Measurements from ENCODE around the gene MAP3K2.

MAP3K2 gene

GRCh38 chr2:127293386-127293747 is 94.4 kb downstream of the MAP3K2 start:
- DNase-seq (ENCODE audit: low spot score), result peak; percentile 9

DNA sequence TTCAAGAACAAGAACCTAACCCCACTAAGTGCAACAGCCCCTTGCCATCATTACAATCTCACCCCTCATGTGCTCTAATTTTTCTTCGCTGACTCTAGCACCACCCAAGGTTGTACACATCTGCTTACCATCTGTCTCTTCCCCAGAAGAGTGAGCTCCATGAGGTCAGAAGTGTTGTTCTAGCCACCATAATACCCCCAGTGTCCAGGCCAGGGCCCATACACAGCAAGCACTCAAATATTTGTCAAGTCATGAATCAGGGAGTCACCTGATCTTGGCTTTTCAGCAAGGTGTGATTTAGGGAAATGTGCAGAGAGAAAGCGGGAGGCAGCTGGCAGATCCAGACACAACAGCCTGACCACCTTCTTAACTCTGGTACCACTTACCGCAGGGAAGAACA is 99.5 kb downstream of the MAP3K2 start:
- DNase-seq (ENCODE audit: low spot score), result no peak

- DNase-seq (ENCODE audit: low spot score), result no peak
Measured at GRCh38 chr2:127283275-127283674, 104.5 kb downstream of the MAP3K2 start.

DNA sequence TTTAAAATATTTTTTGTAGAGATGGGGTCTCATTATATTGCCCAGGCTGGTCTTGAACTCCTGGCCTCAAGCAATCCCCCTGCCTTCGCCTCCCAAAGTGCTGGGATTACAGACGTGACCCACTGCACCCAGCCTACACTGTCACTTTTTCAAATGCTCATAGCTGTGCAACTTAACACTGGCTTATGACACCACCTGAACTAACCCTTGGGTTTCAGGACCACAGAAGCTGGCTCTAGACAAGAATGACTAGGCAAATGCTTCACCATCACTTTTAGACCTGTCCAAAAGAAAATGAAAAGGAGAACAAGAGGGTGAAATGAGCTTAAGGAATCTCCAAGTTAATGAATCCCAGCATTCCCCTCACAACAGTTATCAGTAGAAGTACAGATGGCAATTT is 107.1 kb downstream of the MAP3K2 start:
- DNase-seq (ENCODE audit: low spot score), result no peak

DNA sequence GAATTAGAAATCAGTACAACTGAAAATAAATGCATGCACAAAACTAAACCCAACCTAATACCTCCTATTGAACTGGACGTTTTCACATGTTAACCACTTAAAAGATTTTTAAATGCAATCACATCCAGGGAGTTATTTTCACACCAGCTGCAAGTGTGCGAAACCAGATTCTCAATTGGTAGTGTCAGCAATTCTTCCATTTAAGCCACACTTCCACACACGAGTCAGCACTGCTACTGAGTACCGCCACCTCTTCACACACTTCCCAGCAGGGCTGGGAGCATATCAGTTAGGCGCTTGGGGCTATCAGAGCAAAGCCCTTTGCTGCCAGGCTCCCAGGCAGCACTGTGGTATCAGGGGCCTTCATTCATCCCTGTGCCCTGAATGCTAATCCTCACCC is 108.0 kb downstream of the MAP3K2 start:
- DNase-seq (ENCODE audit: low spot score), result no peak

DNA sequence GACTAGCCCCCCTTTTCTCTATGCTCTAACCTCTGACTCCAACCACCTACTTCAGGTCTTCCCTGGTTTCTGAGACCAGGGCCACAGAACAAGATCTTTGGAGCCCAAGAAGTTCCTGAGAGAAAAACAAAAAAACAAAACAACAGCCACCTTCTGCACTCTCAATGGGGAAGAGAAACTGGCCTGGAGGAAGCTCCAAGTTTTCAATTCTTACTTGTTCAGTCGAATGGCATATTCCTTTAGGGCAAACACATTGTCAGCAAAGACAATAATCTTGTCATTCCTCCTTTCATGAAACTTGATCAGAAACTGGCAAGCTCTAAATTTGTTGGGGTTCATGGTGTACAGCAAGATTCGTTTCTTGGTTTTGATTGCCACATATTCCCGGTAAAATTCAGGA is 108.8 kb downstream of the MAP3K2 start:
- no peak for DNase-seq (ENCODE audit: low spot score)

GRCh38 chr2:127277028-127277427 is 110.7 kb downstream of the MAP3K2 start:
- no peak for DNase-seq (ENCODE audit: low spot score)

DNA sequence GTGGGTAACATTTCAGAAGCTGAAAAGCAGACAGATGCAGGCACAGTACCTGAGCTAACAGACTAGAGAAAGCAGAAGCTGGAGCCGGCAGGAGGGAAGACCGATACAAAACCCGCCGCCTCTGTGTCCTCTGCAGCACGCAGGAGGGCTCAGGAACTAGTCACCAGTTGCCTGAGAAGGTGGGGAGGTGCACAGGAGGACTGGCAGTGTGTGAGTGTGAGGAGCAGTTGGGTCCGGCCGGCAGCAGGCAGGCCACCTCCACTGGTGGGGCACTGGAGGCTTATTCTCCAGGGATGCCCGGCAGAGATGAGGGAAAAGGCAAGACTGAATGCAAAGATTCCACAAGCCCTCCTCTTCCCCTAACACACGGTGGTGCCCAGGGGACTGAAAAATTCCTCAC is 112.0 kb downstream of the MAP3K2 start:
- DNase-seq (ENCODE audit: low spot score), result no peak

DNA sequence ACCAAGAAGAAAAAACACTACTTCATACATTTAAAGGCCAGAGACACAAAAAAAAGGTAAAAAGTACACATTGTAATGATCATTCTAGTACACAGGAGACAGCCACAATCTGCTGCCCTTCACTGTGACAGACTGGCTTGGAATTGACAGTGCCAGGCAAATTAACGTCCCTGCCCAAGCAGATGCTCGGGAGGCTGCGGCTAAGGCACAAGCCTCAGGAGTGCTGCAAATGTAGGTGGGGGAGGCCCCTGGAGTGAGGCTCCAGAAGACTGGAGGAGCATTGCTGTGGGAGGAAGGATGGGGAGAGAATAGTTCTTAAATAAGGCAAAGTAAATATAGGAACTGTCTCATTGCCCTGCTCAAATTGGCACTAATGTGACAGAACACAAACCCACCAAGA is 112.4 kb downstream of the MAP3K2 start:
- DNase-seq (ENCODE audit: low spot score), result no peak

- DNase-seq (ENCODE audit: low spot score), result no peak
Measured at GRCh38 chr2:127270663-127271062, 117.1 kb downstream of the MAP3K2 start.

- no peak for DNase-seq (ENCODE audit: low spot score)
Measured at GRCh38 chr2:127261804-127262406, 125.9 kb downstream of the MAP3K2 start.

GRCh38 chr2:127259355-127259754 is 128.4 kb downstream of the MAP3K2 start:
- no peak for DNase-seq (ENCODE audit: low spot score)

- DNase-seq (ENCODE audit: low spot score), result no peak
Measured at GRCh38 chr2:127256866-127257265, 130.9 kb downstream of the MAP3K2 start.

DNA sequence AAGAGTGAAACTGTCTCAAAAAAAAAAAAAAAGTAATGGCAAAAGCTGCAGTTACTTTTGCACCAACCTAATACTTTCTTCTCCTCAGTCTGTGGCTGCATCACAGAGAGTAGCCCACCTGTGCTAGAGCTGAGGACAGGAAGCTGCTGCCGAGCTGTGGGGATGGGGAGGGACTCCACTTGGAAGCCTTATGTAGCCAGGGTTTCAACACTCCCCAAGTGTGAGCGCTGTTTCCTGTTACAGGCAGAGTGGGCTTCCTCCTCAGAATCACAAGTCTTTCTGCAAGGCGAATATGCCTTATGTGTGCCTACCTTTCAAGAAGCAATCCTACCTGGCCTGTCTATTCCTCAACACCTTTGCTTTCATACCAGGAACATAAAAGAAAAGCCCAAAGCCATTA is 131.4 kb downstream of the MAP3K2 start:
- DNase-seq (ENCODE audit: low spot score), result no peak

DNA sequence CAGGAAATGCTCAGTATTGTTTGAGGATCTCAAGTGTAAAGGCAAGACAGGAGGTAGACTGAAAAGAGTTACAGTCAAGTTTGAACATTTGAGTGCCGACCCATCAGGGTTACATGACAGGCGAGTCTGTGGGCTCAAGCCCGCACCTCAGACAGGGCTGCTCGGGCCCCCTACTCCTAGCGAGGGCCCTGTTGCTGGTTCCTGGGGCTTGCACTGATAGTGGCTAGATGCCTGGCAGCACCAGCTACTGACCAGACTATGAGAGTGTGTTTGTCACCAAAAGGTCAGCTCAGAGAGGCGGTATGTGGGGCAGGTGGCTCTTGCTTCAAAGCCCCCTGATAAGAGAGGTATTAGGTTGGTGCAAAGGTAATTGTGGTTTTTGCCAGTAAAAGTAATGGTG is 132.1 kb downstream of the MAP3K2 start:
- no peak for DNase-seq (ENCODE audit: low spot score)

GRCh38 chr2:127255146-127255545 is 132.6 kb downstream of the MAP3K2 start:
- DNase-seq (ENCODE audit: low spot score), result no peak

GRCh38 chr2:127254386-127254981 is 133.3 kb downstream of the MAP3K2 start:
- peak; percentile 20 for DNase-seq (ENCODE audit: low spot score)
